Measurements from ENCODE around the gene UTP11.
"Not testable (repeated sequence)": the region's sequence is repeated elsewhere in the genome, so short reads cannot be mapped to it uniquely, and the experiment has no call there.

UTP11 gene

GRCh38 chr1:38012363-38013226 lies at the start of gene UTP11:
TSS of gene UTP11 (plus strand) at chr1:38012734. CDS start at chr1:38012803, 69 bp downstream.
- DNase-seq (ENCODE audit: low read depth in 2 of 2) = peak; percentile 79 to 85

GRCh38 chr1:37964106-37964505 lies 48.4 kb upstream of the UTP11 start:
- not testable (repeated sequence) for DNase-seq (ENCODE audit: low read depth in 2 of 2)

GRCh38 chr1:37965301-37965700 lies 47.2 kb upstream of the UTP11 start:
- no peak for DNase-seq (ENCODE audit: low read depth in 2 of 2)

- not testable (repeated sequence) for DNase-seq (ENCODE audit: low read depth in 2 of 2)
These were observed 38.9 kb upstream of the UTP11 start for GRCh38 chr1:37973684-37974083.

GRCh38 chr1:37974567-37974966 lies 38.0 kb upstream of the UTP11 start:
- no peak for DNase-seq (ENCODE audit: low read depth in 2 of 2)

GRCh38 chr1:37975083-37975482 lies 37.5 kb upstream of the UTP11 start:
- not testable (repeated sequence) for DNase-seq (ENCODE audit: low read depth in 2 of 2)

- no peak for DNase-seq (ENCODE audit: low read depth in 2 of 2)
These were observed 34.0 kb upstream of the UTP11 start for GRCh38 chr1:37978541-37978940.

- DNase-seq (ENCODE audit: low read depth in 2 of 2) = no peak
These were observed 29.0 kb upstream of the UTP11 start for GRCh38 chr1:37983546-37983945.

GRCh38 chr1:37987679-37988078 lies 24.9 kb upstream of the UTP11 start:
- no peak for DNase-seq (ENCODE audit: low read depth in 2 of 2)

GRCh38 chr1:37989361-37989930 lies 23.1 kb upstream of the UTP11 start:
- DNase-seq (ENCODE audit: low read depth in 2 of 2) = no peak

- DNase-seq (ENCODE audit: low read depth in 2 of 2) = no peak
These were observed 17.5 kb upstream of the UTP11 start for GRCh38 chr1:37994886-37995566.

GRCh38 chr1:37995751-37996345 lies 16.7 kb upstream of the UTP11 start:
- DNase-seq (ENCODE audit: low read depth in 2 of 2) = no peak

GRCh38 chr1:37997256-37998088 lies 15.1 kb upstream of the UTP11 start:
- DNase-seq (ENCODE audit: low read depth in 2 of 2) = no peak

GRCh38 chr1:37998089-37998808 lies 14.3 kb upstream of the UTP11 start:
- DNase-seq (ENCODE audit: low read depth in 2 of 2) = no peak

GRCh38 chr1:37998913-37999429 lies 13.6 kb upstream of the UTP11 start:
- DNase-seq (ENCODE audit: low read depth in 2 of 2) = no peak

GRCh38 chr1:37999430-38000232 lies 12.9 kb upstream of the UTP11 start:
- DNase-seq (ENCODE audit: low read depth in 2 of 2) = no peak

- no peak for DNase-seq (ENCODE audit: low read depth in 2 of 2)
These were observed 12.4 kb upstream of the UTP11 start for GRCh38 chr1:38000233-38000528.

GRCh38 chr1:38000529-38001455 lies 11.7 kb upstream of the UTP11 start:
- DNase-seq (ENCODE audit: low read depth in 2 of 2) = no peak

All from stimulated activated CD8-positive, alpha-beta memory T cell treated with anti-CD3 and anti-CD28 coated beads, Interleukin-15, amount 100 ng/mL, for 4 hours (primary cell).